Right lobe of liver (tissue), 4 donors: ENCODE results near the gene EMC7.

Experiments used
- CTCF ChIP-seq, 4 donors: fragments of 200-600 bp in 3 of 4; fragments of 450-650 bp in 1 of 4; IDR thresholded peaks; one replicate each; pipeline versions ENCODE4 v1.5.1 to v1.8.0; 2016 to 2022; ENCODE audit warnings: antibody characterized with exemption in 4 of 4, mild to moderate bottlenecking in 2 of 4
- POLR2A ChIP-seq: fragments of 450-650 bp; IDR thresholded peaks from one replicate; pipeline ENCODE4 v1.6.1; 2017; ENCODE audit warnings: antibody characterized with exemption, mild to moderate bottlenecking
- donor health status: DM: no; HTN: no; CAD: no.
- donor health status: DM: no; HTN: no; CAD: no.
- donor health status: DM: no; HTN: yes; CAD: no.

DNA sequence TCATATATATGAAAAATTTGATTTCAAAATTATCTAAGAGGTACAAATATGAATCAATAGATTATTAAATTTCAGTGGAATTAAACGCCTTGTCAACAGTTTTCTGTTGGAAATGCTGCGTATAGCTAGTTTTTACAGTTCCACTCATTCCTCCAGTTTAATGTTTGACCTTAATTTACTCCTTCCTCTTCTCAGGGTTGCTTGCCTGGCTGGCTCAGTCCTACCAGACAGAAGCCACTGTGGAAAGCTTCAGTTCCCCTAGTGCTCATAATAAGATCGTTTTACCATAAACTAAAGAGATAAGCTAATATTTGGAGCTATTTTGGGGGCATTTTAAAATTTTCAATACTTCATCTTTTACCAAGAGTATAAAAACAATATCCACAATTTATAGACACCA is 22.8 kb downstream of the EMC7 start:
- no peak for TF ChIP-seq CTCF (IDR thresholded peaks at IDR 0.05)
- no peak for TF ChIP-seq POLR2A
